Fibroblast of skin of scalp (primary cell): ENCODE measurements around the gene GCN1.

Source experiments
- DNase-seq: peaks from one replicate; pipeline ENCODE4 v3.0.0-alpha.2; 2013

Gene GCN1

DNA sequence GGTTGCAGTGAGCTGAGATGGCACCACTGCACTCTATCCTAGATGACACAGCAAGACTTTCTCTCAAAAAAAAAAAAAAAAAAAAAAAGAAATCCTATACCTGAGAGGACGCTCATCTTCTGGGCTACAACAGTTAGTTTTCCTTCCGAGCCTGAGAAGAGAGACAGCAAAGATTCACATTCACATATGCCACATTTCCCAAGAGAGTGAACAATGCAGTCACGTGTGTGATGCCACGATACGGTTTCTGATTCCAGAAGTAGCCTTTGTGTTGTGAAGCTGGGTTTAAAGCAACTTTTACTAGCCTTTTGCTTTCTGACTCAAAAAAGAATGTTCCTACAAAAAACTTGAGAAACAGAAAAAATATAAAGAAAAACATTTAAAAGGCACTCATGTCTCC is 19.5 kb downstream of the GCN1 start:
- DNase-seq: no peak

DNA sequence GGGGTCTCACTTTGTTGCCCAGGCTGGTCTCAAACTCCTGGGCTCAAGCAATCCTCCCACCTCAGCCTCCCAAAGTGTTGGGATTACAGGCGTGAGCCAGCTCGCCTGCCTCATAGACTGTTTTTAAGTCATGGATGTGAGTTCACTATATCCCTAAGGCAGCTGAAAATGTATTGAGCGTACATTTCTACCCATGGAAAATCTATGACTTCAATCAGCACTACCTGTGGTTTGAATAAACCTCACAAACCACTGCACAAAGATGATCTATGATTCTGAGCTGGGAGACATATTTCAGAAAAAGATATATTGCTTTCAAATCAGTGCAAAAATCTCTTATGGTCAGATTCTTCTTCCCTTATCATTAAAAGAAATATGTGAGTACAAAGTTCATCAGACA is 22.5 kb downstream of the GCN1 start:
- no peak for DNase-seq

DNA sequence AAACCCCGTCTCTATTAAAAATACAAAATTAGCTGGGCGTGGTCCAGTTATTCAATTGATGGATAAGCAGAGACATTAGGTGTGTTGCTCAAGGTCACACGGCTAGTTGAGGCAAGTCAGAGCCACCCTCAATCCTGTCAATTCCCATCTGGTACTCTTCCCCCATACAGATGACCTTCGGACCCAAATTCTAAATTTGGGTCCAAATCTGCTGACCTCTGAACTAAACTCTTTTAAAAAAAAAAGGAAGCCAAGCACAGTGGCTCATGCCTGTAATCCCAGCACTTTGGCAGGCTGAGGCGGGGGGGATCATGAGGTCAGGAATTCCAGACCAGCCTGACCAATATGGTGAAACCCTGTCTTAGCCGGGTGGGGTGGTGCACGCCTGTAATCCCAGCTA is 23.9 kb downstream of the GCN1 start:
- no peak for DNase-seq

GRCh38 chr12:120169946-120170345 is 24.6 kb downstream of the GCN1 start:
- no peak for DNase-seq

DNA sequence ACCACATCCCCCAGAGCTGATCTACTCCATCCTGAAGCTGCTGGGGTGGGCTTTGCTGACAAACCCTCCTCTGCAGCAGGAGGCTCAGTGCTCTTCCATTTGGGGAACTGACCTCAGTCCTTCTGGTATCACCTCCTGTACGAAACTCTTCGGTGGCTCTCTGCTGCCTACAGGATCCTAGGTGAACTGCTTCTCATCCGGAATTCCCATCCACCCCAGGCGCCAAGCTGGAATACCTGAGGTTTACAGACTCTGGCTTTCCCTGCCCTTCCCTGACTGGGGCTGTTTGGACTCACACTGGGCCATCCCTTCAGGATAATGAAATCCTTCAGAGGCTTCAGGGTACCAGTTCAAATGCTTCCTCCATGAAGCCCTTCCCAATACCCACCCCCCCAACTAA is 26.2 kb downstream of the GCN1 start:
- DNase-seq: no peak

- no peak for DNase-seq
Measured at GRCh38 chr12:120167529-120168095, 26.9 kb downstream of the GCN1 start.

DNA sequence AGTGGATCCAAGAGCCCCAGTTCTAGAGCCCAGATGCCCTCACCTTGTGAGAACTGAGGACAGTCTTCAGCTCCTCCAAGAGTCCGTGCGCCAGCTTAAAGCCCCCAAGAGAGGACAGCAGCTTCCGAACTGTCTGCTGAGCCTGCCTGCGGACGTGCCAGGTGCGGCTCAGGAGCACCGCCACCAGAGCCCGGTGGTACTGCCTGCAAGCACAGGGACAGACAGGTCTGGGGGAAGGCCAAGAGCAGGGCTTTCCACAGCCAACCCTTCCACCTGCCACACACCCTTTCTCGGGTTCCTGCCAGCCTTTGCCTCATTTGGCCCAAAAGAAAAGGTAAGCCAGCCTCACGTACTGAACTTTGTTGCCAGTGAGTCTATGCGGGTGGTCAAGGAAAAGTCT is 30.2 kb downstream of the GCN1 start:
- no peak for DNase-seq

- no peak for DNase-seq
Measured at GRCh38 chr12:120162763-120163162, 31.8 kb downstream of the GCN1 start.

DNA sequence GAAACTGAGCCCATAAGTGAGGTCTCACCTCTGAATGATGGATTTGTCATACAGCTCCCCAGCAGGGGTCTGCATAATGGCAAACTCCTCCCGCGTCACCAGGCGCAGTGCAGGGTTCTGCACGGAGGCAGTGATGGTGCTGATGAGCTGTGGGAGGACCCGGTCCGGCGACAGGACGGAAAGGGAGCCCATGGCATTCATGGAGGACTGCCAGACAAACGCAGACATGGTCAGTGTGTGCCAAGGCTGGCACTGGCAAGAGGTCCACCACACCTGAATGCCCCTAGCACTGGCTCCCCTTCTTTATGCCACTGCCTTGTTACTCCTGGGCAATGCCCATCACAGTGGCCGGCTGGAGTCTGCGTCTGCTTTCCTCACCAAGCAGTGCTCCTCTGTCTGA is 32.7 kb downstream of the GCN1 start:
- no peak for DNase-seq

DNA sequence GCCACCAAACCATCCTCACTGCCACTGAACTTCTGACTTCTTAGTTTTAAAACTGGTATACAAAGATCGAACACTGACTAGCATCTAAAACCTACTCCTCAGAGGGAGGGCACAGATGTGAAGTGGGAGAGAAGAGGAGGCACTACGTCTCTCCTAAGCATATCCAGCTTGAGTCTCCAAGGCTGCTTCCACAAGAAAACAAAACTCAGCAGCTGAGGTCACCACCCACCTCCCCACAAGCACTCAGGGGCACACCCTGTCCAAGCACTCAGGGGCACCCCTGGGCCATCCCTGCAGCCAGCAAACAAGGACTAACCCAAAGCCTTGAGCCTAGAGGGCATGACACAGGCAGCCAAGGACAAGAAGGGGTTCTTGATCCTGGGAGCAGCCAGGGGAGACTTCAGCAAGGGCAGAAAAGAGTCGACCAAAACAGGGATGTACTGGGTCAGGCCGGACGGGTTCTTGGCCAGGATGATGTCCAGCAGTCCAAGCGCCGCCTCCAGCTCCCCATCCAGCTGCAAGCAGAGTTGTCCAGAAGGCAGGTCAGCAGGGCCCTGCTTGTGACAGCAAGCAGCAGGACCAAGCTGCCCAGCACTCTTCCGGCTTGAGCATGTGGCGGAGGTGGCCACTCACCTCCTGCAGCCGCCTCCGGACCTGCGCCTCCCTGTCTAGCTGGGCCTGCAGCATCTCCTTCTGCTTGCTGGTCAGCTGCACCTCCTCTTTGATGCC is 34.8 kb downstream of the GCN1 start:
- no peak for DNase-seq

- no peak for DNase-seq
Measured at GRCh38 chr12:120158351-120158750, 36.2 kb downstream of the GCN1 start.

DNA sequence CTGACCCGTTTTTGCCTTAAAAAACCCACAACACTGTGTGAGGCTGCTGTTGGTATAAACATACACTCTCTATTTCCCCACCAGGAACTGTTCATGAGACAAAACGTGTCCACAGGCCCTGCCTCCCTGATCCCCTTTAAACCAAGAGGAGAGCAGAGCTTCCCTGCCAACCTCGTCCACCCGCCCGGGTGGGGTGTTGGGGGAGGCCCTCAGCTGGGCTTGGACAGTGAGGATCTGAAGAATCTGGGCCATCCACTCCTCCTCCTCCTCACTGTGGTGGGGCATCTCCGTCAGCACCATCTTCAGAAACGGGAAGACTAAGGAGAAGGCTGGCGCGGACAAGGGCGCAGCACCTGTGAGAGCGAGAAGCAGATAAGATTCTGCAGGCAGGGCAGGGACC is 36.8 kb downstream of the GCN1 start:
- no peak for DNase-seq

GRCh38 chr12:120156315-120157259 is 37.9 kb downstream of the GCN1 start:
- DNase-seq: no peak

DNA sequence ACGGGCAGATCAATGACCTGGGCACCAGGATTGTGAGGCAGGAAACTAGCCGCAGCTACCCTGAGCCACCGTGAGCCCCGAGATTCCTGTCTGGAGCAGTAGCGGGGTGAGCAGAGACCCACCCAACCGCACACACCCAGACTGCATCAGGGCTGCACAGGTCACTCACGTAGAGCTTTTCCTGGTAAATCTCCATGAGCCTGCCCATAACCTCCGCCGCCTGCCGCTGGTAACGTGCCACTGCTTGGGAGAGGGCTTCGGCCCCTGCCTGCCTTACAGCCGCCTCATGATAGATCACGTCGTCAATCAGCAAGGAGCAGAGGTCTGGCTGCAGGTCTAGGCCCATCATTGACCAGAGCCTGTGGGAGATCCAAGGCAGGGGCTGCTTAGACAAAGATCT is 39.4 kb downstream of the GCN1 start:
- DNase-seq: no peak

GRCh38 chr12:120150919-120151525 is 43.5 kb downstream of the GCN1 start:
- no peak for DNase-seq

DNA sequence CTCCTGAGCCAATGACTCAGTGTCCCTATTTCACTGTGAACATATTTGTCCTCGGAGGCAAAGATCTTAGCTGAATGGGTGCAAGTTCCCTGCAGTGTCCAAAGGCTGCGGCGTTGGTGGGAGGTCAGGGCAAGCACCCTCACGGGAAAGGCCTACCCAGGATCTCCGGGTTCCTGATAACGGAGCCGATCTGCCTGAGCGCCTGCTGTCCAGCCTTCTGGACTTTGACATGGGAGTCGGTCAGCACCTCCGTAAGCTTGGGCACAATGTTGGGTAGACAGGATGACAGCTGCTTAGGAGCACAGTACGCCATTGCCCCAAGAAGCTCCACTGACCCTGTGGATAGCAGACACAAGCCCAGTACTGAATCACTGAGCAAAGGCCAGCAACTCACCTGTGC is 46.5 kb downstream of the GCN1 start:
- no peak for DNase-seq

- no peak for DNase-seq
Measured at GRCh38 chr12:120145164-120145563, 49.4 kb downstream of the GCN1 start.

GRCh38 chr12:120144215-120144614 is 50.3 kb downstream of the GCN1 start:
- DNase-seq: no peak

GRCh38 chr12:120142231-120142877 is 52.2 kb downstream of the GCN1 start:
- DNase-seq: no peak

- no peak for DNase-seq
Measured at GRCh38 chr12:120141336-120141735, 53.2 kb downstream of the GCN1 start.

- no peak for DNase-seq
Measured at GRCh38 chr12:120140603-120141002, 53.9 kb downstream of the GCN1 start.

DNA sequence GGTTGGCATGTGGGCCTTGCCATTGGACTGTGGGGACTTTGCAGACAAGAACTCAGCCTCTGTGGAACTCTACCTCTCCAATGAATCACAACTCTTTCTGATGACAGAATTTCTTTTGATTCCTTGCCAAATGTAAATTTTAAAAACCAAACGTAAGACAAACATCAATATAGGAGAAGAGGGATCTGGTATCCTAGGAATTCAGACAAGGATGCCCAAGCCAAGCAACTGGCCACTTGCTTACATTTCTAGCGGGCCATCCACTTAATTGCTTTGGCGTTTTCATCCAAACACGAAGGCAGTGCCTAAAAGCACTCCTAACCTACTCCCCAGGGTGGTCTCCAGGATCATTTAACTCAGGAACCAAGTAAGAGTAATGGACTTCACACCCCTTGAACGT is 54.6 kb downstream of the GCN1 start:
- no peak for DNase-seq

DNA sequence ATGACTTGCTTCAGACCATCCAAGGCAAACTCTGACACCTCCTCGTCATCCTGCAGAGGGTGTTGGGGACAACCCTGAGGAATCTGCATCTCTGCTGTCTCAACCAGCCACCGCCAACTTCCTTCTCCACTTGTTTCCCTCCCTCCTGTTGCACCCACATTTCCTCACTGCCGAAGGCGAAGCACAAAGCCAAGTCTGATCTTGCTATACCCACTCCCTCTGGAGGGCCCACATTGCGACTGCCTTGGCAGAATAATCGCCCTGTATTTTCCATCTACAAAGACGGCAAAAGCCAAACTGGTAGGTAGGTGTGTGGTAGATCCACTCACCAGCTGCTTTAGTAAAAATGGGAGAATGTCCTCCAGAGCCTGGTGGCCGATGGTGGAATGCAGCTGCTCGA is 56.1 kb downstream of the GCN1 start:
- no peak for DNase-seq
